Measurements from ENCODE around the gene NHEJ1. TPM values are rescaled to one million over a fixed set of nuclear protein-coding genes. Genes with fewer than 3 reads are reported as not detected.

NHEJ1 gene
- total and polyA plus RNA-seq, 11 donors: 3.7 to 17.0 (median 8.0) TPM

DNA sequence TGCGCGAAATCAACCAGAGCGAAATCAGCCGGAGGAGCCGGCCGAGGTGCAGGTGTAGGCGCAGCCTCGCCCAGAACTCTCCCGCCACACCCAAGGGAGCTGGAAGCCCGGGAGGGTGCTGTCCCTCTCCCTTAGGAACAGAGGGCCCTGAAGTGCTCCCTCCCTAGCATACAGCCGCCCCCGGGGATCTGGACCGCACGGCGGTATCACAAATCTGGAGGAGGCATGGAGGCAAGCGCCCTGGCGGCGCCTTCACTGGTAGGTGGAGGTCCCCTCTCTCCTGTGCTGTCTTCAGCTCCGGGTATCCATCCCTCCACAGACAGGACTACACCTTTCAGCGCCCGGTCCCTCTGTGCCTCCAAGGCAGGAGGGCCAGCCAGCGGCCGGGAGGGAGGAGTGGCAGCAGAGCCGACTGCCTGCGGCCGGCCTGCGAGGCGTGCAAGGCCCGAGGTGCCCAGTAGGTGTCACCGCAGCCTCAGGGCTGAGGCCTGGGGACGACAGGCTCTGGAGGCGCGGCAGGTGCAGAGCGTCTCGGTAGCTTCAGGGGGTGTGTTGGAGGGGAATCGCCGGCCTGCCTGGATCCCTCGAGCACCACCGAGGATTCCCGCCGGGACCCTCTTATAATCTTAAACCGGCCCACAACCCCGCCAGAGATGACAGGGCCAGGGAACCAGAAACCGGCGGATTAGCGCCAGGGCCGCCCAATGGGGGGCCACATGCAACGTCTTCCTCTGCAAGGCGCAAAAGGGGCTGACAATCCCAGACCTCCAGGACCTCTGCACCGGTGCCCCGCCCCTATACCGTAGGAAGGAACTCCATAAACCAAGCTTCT is 102.7 kb downstream of the NHEJ1 start:
- ATAC-seq: peak; percentile 92 to 97 (median 95)
- intact Hi-C loops (cut with DNase I): loop anchor here (1.0 to 10.0 kb wide), 12 partner anchors 59 to 247 kb away; partner anchors contain the start of gene PTPRN (in 1 of the 10)
- Histone ChIP-seq H3K36me3 (no peaks in the 10 kb centered on the region), H3K4me1 (peaks cover 12 to 42% (median 33%) of the 10 kb centered on the region in 12 donors), H3K27me3 (peaks cover 59 to 97% (median 72%) of the 10 kb centered on the region in 9 donors), H3K27ac (no peak overlapping the region), H3K9me3 (no peaks in the 10 kb centered on the region), H3K4me3 (peak overlapping the region in 6 of 12 donors; percentile 6 to 20 (median 14))
- 1 to 3% (median 2%) methylated on average over 31 to 52 of the region's 52 CpGs for WGBS, 4 donors
- peak; percentile 66 to 89 (median 76) for DNase-seq
- no peak for TF ChIP-seq POLR2A (IDR thresholded peaks at IDR 0.05)
- TF ChIP-seq CTCF (IDR thresholded peaks at IDR 0.05): peak; percentile 87 to 97 (median 94)

GRCh38 chr2:219056896-219057708 is 103.5 kb downstream of the NHEJ1 start:
- TF ChIP-seq POLR2A (IDR thresholded peaks at IDR 0.05) (no peak), CTCF (IDR thresholded peaks at IDR 0.05) (no peak)
- no peaks in the 10 kb centered on the region for H3K36me3 ChIP-seq
- peaks cover 12 to 42% (median 33%) of the 10 kb centered on the region in 12 donors for H3K4me1 ChIP-seq
- H3K4me3 ChIP-seq: peak overlapping the region in 1 of 12 donors; percentile 6
- DNase-seq (no peak), ATAC-seq (no peak)
- WGBS, 4 donors: 10 to 14% (median 12%) methylated on average over 13 to 40 of the region's 40 CpGs
- H3K27me3 ChIP-seq: peaks cover 51 to 99% (median 67%) of the 10 kb centered on the region in 9 donors
- no peak overlapping the region for H3K27ac ChIP-seq
- no peaks in the 10 kb centered on the region for H3K9me3 ChIP-seq
- intact Hi-C loops (cut with DNase I): loop anchor here in 8 of 10 donors (5.0 to 10.0 kb wide), 8 partner anchors 60 to 248 kb away; partner anchors contain the start of gene PTPRN (in 1 of the 8)

DNA sequence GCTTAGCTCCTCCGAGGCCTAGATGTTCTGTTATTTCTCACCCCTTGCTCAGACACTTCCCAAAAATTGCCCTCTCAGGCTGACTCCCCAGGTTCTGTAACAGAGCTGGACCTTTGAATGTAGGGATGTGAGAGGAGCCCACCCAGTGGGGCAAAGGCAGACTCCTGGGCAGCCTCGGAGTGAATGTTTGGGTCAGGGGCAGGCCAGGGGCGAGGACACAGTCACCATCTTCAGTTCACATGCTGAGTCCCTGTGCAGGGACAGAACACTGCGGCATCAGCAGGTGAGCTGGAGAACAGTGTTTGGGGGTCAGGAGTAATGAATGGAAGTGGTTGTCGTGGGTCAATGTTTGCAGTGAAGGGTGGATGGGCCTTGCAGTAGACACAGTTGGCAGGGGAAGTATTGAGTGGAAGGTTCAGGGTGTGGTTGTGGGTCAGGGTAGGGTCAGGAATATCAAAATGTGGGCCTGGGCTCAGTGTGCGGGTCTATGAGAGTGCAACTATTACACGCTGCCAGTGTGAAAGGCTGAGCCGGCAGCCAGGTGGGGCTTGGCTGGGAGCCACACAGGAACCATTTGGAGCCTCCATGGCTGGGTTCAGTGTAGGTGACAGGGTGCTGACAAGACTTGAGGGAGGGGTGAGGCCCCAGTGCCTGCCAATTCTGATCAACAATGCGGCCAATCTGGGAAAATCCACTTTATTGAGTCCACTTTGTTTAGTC is 104.3 kb downstream of the NHEJ1 start:
- Histone ChIP-seq H3K4me3 (no peak overlapping the region), H3K9me3 (no peaks in the 10 kb centered on the region), H3K4me1 (peaks cover 12 to 42% (median 32%) of the 10 kb centered on the region in 12 donors), H3K27ac (no peak overlapping the region), H3K27me3 (peaks cover 47 to 99% (median 62%) of the 10 kb centered on the region in 9 donors), H3K36me3 (no peaks in the 10 kb centered on the region)
- intact Hi-C loops (cut with DNase I): loop anchor here in 8 of 10 donors (5.0 to 10.0 kb wide), 8 partner anchors 61 to 248 kb away; partner anchors contain the start of gene PTPRN (in 1 of the 8)
- WGBS, 4 donors: 68 to 73% (median 72%) methylated on average over 9 of the region's 9 CpGs
- DNase-seq (no peak), ATAC-seq (no peak)
- TF ChIP-seq CTCF (IDR thresholded peaks at IDR 0.05): no peak
- no peak for TF ChIP-seq POLR2A (IDR thresholded peaks at IDR 0.05)

Measured in heart left ventricle (tissue), 16 donors.